Measurements from ENCODE around the gene MMAB. TPM values are rescaled to one million over a fixed set of nuclear protein-coding genes. Genes with fewer than 3 reads are reported as not detected.

The MMAB gene
- 89.4 and 133 TPM in 2 replicates for total RNA-seq
- 130 and 174 TPM in 2 replicates for polyA plus RNA-seq

- peak; percentile 99 to 100 for DNase-seq (ENCODE audit: low read depth in 1 of 2, low spot score in 1 of 2)
- peak within 1 kb of the TSS; percentile 80 for H3K27ac ChIP-seq
- H3K4me3 ChIP-seq: peak within 1 kb of the TSS; percentile 85
- peaks cover 11% of the 10 kb centered on the region for H3K4me1 ChIP-seq (ENCODE audit: low read depth)
- H3K9me3 ChIP-seq (ENCODE audit: low read depth): no peaks in the 10 kb centered on the region
- peaks cover 29% of the 10 kb centered on the region for H3K36me3 ChIP-seq
- H3K27me3 ChIP-seq: no peaks in the 10 kb centered on the region
- TF ChIP-seq CTCF (IDR thresholded peaks at IDR 0.05; ENCODE audit: low read depth, low read length): no peak
These were observed at the start of gene MMAB, which contains the start of gene MVK for GRCh38 chr12:109573029-109573913. Gene MMAB, minus strand, starts transcription at chr12:109573504. Its CDS starts 24 bp downstream, at chr12:109573480. Gene MVK, plus strand, starts transcription at chr12:109573794. Its CDS starts 1,029 bp downstream, at chr12:109574823.

GRCh38 chr12:109621901-109622364 is 48.6 kb upstream of the MMAB start:
- Histone ChIP-seq H3K4me3 (no peak overlapping the region), H3K4me1 (ENCODE audit: low read depth) (no peaks in the 10 kb centered on the region), H3K36me3 (no peaks in the 10 kb centered on the region), H3K9me3 (ENCODE audit: low read depth) (no peaks in the 10 kb centered on the region), H3K27me3 (no peaks in the 10 kb centered on the region), H3K27ac (no peak overlapping the region)
- no peak for DNase-seq (ENCODE audit: low read depth in 1 of 2, low spot score in 1 of 2)
- TF ChIP-seq CTCF (IDR thresholded peaks at IDR 0.05; ENCODE audit: low read depth, low read length): no peak

GRCh38 chr12:109621211-109621694 is 47.9 kb upstream of the MMAB start:
- H3K27me3 ChIP-seq: no peaks in the 10 kb centered on the region
- no peak overlapping the region for H3K4me3 ChIP-seq
- no peak overlapping the region for H3K27ac ChIP-seq
- no peaks in the 10 kb centered on the region for H3K36me3 ChIP-seq
- no peak for TF ChIP-seq CTCF (IDR thresholded peaks at IDR 0.05; ENCODE audit: low read depth, low read length)
- peak in 1 of 2 donors; percentile 39 for DNase-seq (ENCODE audit: low read depth in 1 of 2, low spot score in 1 of 2)
- H3K9me3 ChIP-seq (ENCODE audit: low read depth): no peaks in the 10 kb centered on the region
- no peaks in the 10 kb centered on the region for H3K4me1 ChIP-seq (ENCODE audit: low read depth)

- no peak overlapping the region for H3K27ac ChIP-seq
- H3K9me3 ChIP-seq (ENCODE audit: low read depth): no peaks in the 10 kb centered on the region
- no peak for TF ChIP-seq CTCF (IDR thresholded peaks at IDR 0.05; ENCODE audit: low read depth, low read length)
- no peak for DNase-seq (ENCODE audit: low read depth in 1 of 2, low spot score in 1 of 2)
- no peak overlapping the region for H3K4me3 ChIP-seq
- H3K36me3 ChIP-seq: no peaks in the 10 kb centered on the region
- no peaks in the 10 kb centered on the region for H3K27me3 ChIP-seq
- H3K4me1 ChIP-seq (ENCODE audit: low read depth): no peaks in the 10 kb centered on the region
These were observed 45.8 kb upstream of the MMAB start for GRCh38 chr12:109619002-109619604.

GRCh38 chr12:109618082-109618481 is 44.8 kb upstream of the MMAB start:
- Histone ChIP-seq H3K27ac (no peak overlapping the region), H3K4me3 (no peak overlapping the region), H3K36me3 (no peaks in the 10 kb centered on the region), H3K9me3 (ENCODE audit: low read depth) (no peaks in the 10 kb centered on the region), H3K4me1 (ENCODE audit: low read depth) (peaks cover 3% of the 10 kb centered on the region), H3K27me3 (no peaks in the 10 kb centered on the region)
- TF ChIP-seq CTCF (IDR thresholded peaks at IDR 0.05; ENCODE audit: low read depth, low read length): no peak
- no peak for DNase-seq (ENCODE audit: low read depth in 1 of 2, low spot score in 1 of 2)
